ENCODE data around the gene RPN1.
"Not testable (repeated sequence)": the region's sequence is repeated elsewhere in the genome, so short reads cannot be mapped to it uniquely, and the experiment has no call there.

- TF ChIP-seq CTCF (CRISPR knock-in tag; IDR thresholded peaks at IDR 0.05); PBX3 (CRISPR knock-in tag; IDR thresholded peaks at IDR 0.05; ENCODE audit: borderline replicate concordance); NBN (conservative IDR thresholded peaks at IDR 0.05); SP1 (IDR thresholded peaks at IDR 0.05); SP1 (CRISPR knock-in tag; IDR thresholded peaks at IDR 0.05); ZKSCAN8 (CRISPR knock-in tag; IDR thresholded peaks at IDR 0.05; ENCODE audit: borderline replicate concordance); MAX (IDR thresholded peaks at IDR 0.05); ZNF335 (CRISPR knock-in tag; IDR thresholded peaks at IDR 0.05): not testable (repeated sequence)
Measured at GRCh38 chr3:128589985-128590384, 60.6 kb downstream of the RPN1 start.

All from HepG2 (cell line).